GM12878 (cell line): ENCODE measurements around the gene SPAG16. TPM values are rescaled to one million over a fixed set of nuclear protein-coding genes. Genes with fewer than 3 reads are reported as not detected.

ENCODE experiments used
- ATAC-seq: fragments of 200-7000 bp; cut with Tn5 transposase; 3 replicates; pipeline ENCODE4 v1.9.1; 2020; ENCODE audit warnings: mild to moderate bottlenecking, moderate library complexity
- BruUV-seq: library from RNA; stranded (reverse); fragments of 400-500 nt; replicated peaks from 2 replicates; lab custom pipeline; 2021; lab: Mats Ljungman, UMichigan
- CTCF ChIA-PET: fragments of 300-600 bp; sonication (Branson Sonifier 250); formaldehyde crosslinking; extraction: SDS; loops from one replicate; lab custom pipeline; 2021; ENCODE audit warnings: inconsistent platforms; lab: Yijun Ruan, JAX
- POLR2A ChIA-PET: fragments of 350-600 bp; formaldehyde crosslinking; extraction: SDS; loops from one replicate; lab custom pipeline; 2021; ENCODE audit warnings: inconsistent platforms; lab: Charles Lee
- RAD21 ChIA-PET: fragments of 300-600 bp; sonication (Branson Sonifier 250); formaldehyde crosslinking; loops from one replicate; lab custom pipeline; 2023; ENCODE audit warnings: antibody characterized with exemption; ENCODE audit not compliant: unreplicated experiment; lab: Charles Lee
- SMC1A ChIA-PET: fragments of 300-600 bp; sonication (Branson Sonifier 250); formaldehyde crosslinking; loops from one replicate; lab custom pipeline; 2023; ENCODE audit not compliant: unreplicated experiment, uncharacterized antibody; lab: Charles Lee
- DNase-seq: peaks from one replicate; pipeline ENCODE4 v3.0.0-alpha.2; 2011; ENCODE audit warnings: low read depth, low spot score
- FAIRE-seq: peaks from 3 replicates; lab custom pipeline; 2011; peaks lifted over from hg19 to GRCh38; lab: Jason Lieb, UNC
- H2AFZ ChIP-seq: 2 replicates; pipeline ENCODE4 v1.6.0; 2011; ENCODE audit warnings: low read depth, low read length, control low read depth; ENCODE audit not compliant: control insufficient read depth
- H3K27ac ChIP-seq: 2 replicates; pipeline ENCODE4 v1.5.1; 2011; ENCODE audit warnings: control low read depth; ENCODE audit not compliant: control insufficient read depth, insufficient read depth
- H3K27me3 ChIP-seq, 2 experiments: replicated peaks in 1 of 2; 2 replicates each; pipeline versions ENCODE4 v1.6.0 to v1.6.1; 2011; ENCODE audit warnings: low read length in 1 of 2; ENCODE audit not compliant: control insufficient read depth in 2 of 2, insufficient read depth in 2 of 2
- H3K36me3 ChIP-seq, 2 experiments: 2 replicates each; pipeline ENCODE4 v1.5.1; 2011; ENCODE audit warnings: low read length in 1 of 2; ENCODE audit not compliant: control insufficient read depth in 2 of 2, insufficient read depth in 2 of 2
- H3K4me1 ChIP-seq: 2 replicates; pipeline ENCODE4 v1.6.1; 2011; ENCODE audit warnings: mild to moderate bottlenecking, low read length, moderate library complexity, mixed read lengths; ENCODE audit not compliant: control insufficient read depth, insufficient read depth
- H3K4me2 ChIP-seq: 2 replicates; pipeline ENCODE4 v1.6.0; 2011; ENCODE audit warnings: control low read depth; ENCODE audit not compliant: control insufficient read depth, insufficient read depth
- H3K4me3 ChIP-seq: fragments of 200-600 bp; sonication (generic); 2 replicates; pipeline ENCODE4 v1.5.1; 2016
- H3K79me2 ChIP-seq: 2 replicates; pipeline ENCODE4 v1.6.0; 2011; ENCODE audit warnings: low read length; ENCODE audit not compliant: control insufficient read depth, insufficient read depth
- H3K9ac ChIP-seq: 2 replicates; pipeline ENCODE4 v1.8.0; 2011; ENCODE audit warnings: low read length, control low read depth, mixed read lengths; ENCODE audit not compliant: control insufficient read depth, insufficient read depth
- H3K9me3 ChIP-seq: replicated peaks from 3 replicates; pipeline ENCODE4 v1.5.1; 2011; ENCODE audit warnings: mild to moderate bottlenecking, low read length; ENCODE audit not compliant: control insufficient read depth, insufficient read depth
- H4K20me1 ChIP-seq: 2 replicates; pipeline ENCODE4 v1.6.0; 2011; ENCODE audit not compliant: control insufficient read depth, insufficient read depth
- BHLHE40 ChIP-seq, 2 experiments: fragments of 450-650 bp in 1 of 2; IDR thresholded peaks; 2 replicates each; pipeline ENCODE4 v1.6.1; 2011 to 2017; ENCODE audit warnings: low read depth in 2 of 2, borderline replicate concordance in 1 of 2, improper control_type of control experiment in 1 of 2, low read length in 1 of 2, mild to moderate bottlenecking in 1 of 2
- CUX1 ChIP-seq: IDR thresholded peaks from 2 replicates; pipeline ENCODE4 v1.6.1; 2012; ENCODE audit warnings: improper control_type of control experiment, low read depth, low read length; ENCODE audit not compliant: insufficient replicate concordance
- DPF2 ChIP-seq: fragments of 450-650 bp; IDR thresholded peaks from 2 replicates; pipeline ENCODE4 v1.6.1; 2017; ENCODE audit warnings: mild to moderate bottlenecking
- IRF5 ChIP-seq: fragments of 450-650 bp; IDR thresholded peaks from 2 replicates; pipeline ENCODE4 v1.6.1; 2017; ENCODE audit warnings: borderline replicate concordance
- JUNB ChIP-seq: IDR thresholded peaks from 2 replicates; pipeline ENCODE4 v1.6.1; 2016; ENCODE audit warnings: antibody characterized with exemption, mild to moderate bottlenecking
- RFX5 ChIP-seq: IDR thresholded peaks from 2 replicates; pipeline ENCODE4 v1.6.1; 2011; ENCODE audit warnings: low read depth, low read length, improper control_type of control experiment
- USF1 ChIP-seq: IDR thresholded peaks from 2 replicates; pipeline ENCODE4 v1.6.1; 2011; ENCODE audit warnings: borderline replicate concordance, low read depth, mild to moderate bottlenecking, moderate library complexity, mixed read lengths, low read length; ENCODE audit not compliant: insufficient read depth; ENCODE audit errors: extremely low read length
- ZBTB4 ChIP-seq: fragments of 450-650 bp; formaldehyde crosslinking; IDR thresholded peaks from 2 replicates; pipeline ENCODE4 v1.4.0; 2022; ENCODE audit warnings: mild to moderate bottlenecking, moderate library complexity
- ZSCAN29 ChIP-seq: fragments of 450-650 bp; IDR thresholded peaks from 2 replicates; pipeline ENCODE4 v1.6.1; 2017; ENCODE audit warnings: mild to moderate bottlenecking, moderate library complexity
- WGBS: methylation state at CpG from one replicate; pipeline ENCODE4 v1.1.6; 2016; ENCODE audit warnings: low lambda C conversion rate; ENCODE audit not compliant: insufficient replicate concordance, insufficient coverage; ENCODE audit errors: missing lambda C conversion rate; 5-methylcytosine and 5-hydroxymethylcytosine counted together
- in situ Hi-C: fragments of 300-500 bp; cut with MboI; formaldehyde crosslinking; loops from 9 replicates; pipeline ENCODE4 v1.14.3; 2018; ENCODE audit warnings: mixed read lengths
- intact Hi-C: fragments of 100-400 bp; cut with micrococcal nuclease; formaldehyde crosslinking; loops from one replicate; pipeline ENCODE4 v1.14.2; 2022; ENCODE audit not compliant: unreplicated experiment
- polyA plus RNA-seq, 11 experiments: library from polyadenylated mRNA; depleted of rRNA in 4 of 11; unstranded in 6 of 11; stranded (reverse) in 5 of 11; fragments of >200 nt; fragmentation: Nextera tagmentation in 4 of 11; fragmentation: Illumina TruSeq in 1 of 11; extraction: Ambion mirVana in 4 of 11; extraction: Trizol in 1 of 11; gene quantifications; 1 replicate in 1 of 11; 2 replicates in 10 of 11; pipeline versions ENCODE4 v1.2.1 to v1.2.3, GENCODE V29; 2011 to 2016; ENCODE audit warnings: inconsistent platforms in 2 of 11, missing spikeins in 2 of 11, low read depth in 1 of 11
- total RNA-seq, 4 experiments: library from RNA; depleted of rRNA in 3 of 4; stranded (reverse); fragments of >200 nt in 3 of 4; fragmentation: Illumina TruSeq in 1 of 4; extraction: Trizol in 1 of 4; gene quantifications; 2 replicates each; pipeline versions ENCODE4 v1.2.1 to v1.2.3, GENCODE V29; 2013 to 2021

SPAG16 gene
- total and polyA plus RNA-seq, 10 of the 15 experiments (the other 5 are each of a cell fraction or from before 2014, with no cell fraction given), result 6.0 to 25.0 (median 15.2) TPM

- TF ChIP-seq BHLHE40 (IDR thresholded peaks at IDR 0.05; ENCODE audit: borderline replicate concordance in 1 of 2, low read depth in 2 of 2, low read length in 1 of 2), result no peak
Measured at GRCh38 chr2:213286161-213286560, 1.9 kb downstream of the SPAG16 start (continued).

- CTCF ChIA-PET, result interaction anchor here (1.7 kb wide), 1 partner anchor 10 kb away, joined by 4 read pairs; no protein-coding TSS in a partner anchor
- FAIRE-seq (no peak), DNase-seq (no peak), ATAC-seq (no peak)
- H2AFZ ChIP-seq, result no peak overlapping the region
- POLR2A ChIA-PET, result no interaction called here
- intact Hi-C loops, result no loop called here
- H4K20me1 ChIP-seq, result no peaks in the 10 kb centered on the region
- H3K4me3 ChIP-seq, result no peak overlapping the region
- no peak overlapping the region for H3K9ac ChIP-seq
- H3K79me2 ChIP-seq, result no peaks in the 10 kb centered on the region; the same call in 1 of the 2 replicates
- no peak overlapping the region for H3K4me2 ChIP-seq
- H3K9me3 ChIP-seq, result no peaks in the 10 kb centered on the region; the same call in 2 of the 3 replicates
- no TSS peak for BruUV-seq
- in situ Hi-C loops, result no loop called here
- no peaks in the 10 kb centered on the region for H3K4me1 ChIP-seq
- no peaks in the 10 kb centered on the region; a peak in 1 of 4 replicates for H3K36me3 ChIP-seq
- SMC1A ChIA-PET, result interaction anchor here (1.6 kb wide), 1 partner anchor 9 kb away, joined by 4 read pairs; no protein-coding TSS in a partner anchor
- H3K27ac ChIP-seq, result no peak overlapping the region
- 37% methylated on average over 2 of the region's 2 CpGs for WGBS
- H3K27me3 ChIP-seq, result no peaks in the 10 kb centered on the region
- RAD21 ChIA-PET, result no interaction called here
- no peak for TF ChIP-seq RFX5
- TF ChIP-seq DPF2, result no peak
- no peak for TF ChIP-seq IRF5
- no peak for TF ChIP-seq ZSCAN29
- no peak for TF ChIP-seq USF1
- TF ChIP-seq JUNB, result no peak
- no peak for TF ChIP-seq ZBTB4 (CRISPR knock-in tag)
- no peak for TF ChIP-seq CUX1
Measured at GRCh38 chr2:213288913-213289700, 4.8 kb downstream of the SPAG16 start.
